NCI-H2107 treated with DMSO at 0.1 percent for 48 hours (cell line): ENCODE results near the gene CLPSL2.
"Not testable (repeated sequence)": the region's sequence is repeated elsewhere in the genome, so short reads cannot be mapped to it uniquely, and the experiment has no call there.

Source experiments
- DNase-seq: peaks from one replicate; lab custom pipeline; 2025; ENCODE audit not compliant: unreplicated experiment; lab: John Stamatoyannopoulos, UW

The CLPSL2 gene, protein sequence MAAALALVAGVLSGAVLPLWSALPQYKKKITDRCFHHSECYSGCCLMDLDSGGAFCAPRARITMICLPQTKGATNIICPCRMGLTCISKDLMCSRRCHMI

DNA sequence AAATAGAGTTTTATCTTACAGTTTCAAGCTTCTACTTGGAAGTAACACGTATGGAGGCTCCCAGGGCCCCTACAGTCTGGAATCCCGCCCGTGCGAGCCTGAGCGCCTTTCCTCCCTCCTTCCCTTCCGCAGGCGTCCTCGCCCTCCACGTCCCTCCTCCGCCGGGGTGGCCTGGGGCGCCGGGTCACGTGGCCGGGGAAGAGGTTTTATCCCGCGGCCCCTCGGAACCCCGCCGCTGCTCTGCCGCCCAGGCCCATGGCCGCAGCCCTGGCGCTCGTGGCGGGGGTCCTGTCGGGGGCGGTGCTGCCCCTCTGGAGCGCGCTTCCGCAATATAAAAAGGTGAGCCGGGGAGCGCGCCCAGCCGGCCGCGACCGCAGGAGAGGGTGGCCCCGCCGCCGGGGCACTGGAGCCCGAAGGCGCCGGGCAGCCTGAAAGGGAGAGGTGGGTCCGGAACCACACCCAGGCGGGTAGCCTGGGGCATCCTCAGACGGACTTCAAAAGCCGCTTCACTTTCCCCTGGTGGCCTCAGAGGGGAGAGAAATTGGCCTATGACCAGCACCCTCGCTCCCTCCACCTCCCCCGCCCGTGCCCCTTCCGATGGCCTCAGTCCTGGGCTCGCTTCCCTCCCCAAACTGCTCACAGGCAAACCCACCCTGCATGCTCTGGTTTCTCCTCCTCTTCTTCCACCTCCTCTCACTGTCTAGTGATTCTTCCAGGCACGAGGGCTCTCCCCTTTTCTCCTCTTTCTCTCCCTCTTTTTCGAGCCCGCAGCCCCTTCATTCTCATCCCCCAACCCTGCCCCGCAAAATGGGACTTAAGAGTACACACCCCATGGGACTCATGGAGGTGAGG, at the start of gene CLPSL2:
Gene CLPSL2 (plus strand): TSS at position 235 of the 852 bp plus-strand sequence. CDS start 21 bp downstream, at position 256.
- no peak for DNase-seq

DNA sequence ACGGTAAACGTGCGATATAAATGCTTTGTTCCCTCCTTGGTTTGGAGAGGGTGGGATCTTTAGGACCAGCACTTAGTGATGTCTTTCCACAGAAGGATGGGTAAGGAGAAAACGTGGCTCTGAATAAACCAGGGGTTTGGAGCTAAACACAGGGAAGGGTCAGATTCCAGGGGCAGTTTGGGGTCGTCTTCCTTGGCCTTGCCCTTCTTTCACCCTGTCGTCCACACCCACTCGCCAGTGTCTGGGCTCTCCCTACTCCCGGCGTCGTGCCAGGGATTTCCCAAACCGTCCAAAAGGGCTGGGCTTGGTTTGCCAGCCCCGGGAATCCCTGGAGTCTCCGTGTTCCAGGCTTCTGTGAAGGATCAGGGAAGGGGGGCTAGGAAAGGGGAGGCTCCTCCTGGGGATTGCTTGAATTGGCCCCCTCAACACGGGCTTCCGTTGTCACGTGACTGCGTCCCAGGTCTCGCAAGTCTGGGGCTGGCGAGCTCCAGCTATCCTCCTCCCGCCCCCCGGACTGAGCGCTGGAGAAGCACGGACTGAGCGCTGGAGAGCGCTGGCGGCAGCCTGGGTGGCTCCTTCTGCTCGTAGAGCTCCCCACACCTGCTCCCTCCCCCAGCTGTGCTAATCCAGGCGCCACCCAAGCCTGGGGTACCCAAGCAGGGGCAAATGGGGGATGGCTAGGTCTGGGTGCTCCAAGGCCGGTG, 49.0 kb upstream of the CLPSL2 start:
- DNase-seq = peak; percentile 47

DNA sequence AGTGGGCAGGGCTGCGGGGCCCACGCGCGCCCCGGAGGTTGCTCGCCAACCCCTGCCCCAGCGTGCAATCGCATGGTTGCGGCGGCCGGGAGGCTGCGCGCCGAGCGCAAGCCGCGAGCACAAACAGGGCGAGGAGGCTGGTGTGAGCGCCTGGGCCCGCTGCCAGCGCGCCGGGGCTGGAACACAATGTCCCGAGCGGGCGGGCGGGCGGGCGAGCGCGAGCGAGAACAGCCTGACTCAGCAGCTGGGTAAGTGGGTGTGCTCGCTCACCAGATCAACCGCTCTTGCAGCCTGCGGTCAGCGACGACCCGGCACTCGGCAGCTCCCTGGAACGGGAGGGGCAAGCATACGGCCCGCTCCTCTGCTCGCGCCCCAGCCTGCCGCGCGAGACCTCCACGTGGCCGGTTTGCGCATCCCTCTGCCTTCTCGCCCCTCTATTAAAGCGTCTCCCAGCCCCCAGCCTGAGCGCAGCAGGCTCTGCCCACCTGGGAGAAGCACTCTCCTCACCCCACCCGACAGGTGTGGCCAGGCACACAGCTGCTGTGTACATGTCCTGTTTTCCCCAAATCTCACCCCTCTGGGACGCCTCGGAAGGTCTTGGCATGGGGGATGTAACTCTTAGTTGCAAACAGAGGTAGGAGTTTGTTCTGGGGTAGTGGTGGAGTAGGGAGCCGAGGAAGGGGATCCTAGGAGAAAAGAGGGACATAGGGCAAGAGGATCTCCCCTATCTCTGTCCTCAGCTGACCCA, 48.3 kb upstream of the CLPSL2 start:
- DNase-seq = peak; percentile 52

DNA sequence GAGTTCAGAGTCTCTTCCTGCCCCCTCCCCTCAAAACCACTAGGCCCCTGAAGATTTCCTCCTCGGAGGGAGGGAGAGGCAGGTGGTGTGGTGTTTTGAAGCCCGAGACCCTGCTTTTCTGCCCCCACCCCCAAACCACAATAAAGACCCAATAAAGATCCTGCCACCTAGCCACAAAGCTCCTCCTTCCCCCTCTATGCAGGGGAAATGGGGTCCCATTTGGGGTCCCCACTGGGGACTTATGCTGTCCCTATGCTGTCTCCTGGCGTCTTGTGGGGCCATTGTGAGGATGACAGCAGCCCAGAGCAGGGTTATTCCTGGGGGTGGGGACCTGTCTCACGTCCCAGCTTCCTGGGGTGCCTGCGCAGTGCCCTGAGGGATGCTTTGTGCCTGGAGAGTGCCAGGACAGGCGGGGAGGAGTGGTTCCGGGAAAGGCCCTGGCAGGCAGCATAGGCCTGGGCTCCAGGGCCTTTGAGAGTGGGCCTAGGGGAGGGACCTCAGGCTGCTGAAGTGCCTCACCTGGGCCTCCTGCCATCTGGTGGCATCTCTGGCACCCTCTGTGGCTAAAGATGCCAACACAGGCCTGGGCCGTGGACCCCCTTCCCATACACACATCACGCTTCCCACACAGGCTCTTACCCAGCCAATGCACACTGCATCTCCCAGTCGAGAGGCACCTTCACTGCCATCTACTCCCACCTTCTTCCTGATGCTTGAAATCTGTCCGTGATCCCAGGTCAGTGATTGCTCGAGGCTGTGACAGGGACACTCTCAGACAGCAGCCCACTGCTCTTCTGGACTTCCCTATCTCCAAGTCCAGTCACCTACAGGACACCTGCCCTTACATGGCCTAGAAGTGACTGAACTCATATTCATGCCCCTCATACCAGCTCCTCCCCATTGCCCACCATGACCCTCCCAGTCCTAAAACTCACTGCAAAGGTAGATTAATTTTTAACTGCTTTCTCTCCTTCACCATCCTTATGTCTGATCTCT, 47.4 kb upstream of the CLPSL2 start:
- DNase-seq = peak; percentile 3

DNA sequence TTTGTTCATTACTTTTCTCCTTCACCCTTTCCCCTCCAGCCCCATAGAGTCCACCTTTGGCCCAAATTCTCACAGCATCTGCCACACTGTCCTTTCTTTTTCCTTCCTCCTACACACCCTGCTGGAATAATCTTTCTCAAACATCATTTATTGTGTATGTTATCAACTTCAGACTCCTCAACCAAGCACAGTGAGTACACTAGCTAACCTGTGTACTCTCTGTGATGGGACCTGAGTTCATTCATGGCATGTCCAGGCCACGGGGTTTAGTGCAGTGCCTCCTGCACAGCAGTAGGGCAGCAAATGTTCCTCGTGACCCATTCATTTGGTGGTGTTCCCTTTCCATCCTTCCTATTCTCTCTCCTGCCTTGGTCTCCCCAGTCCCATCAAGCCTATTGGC, 46.7 kb upstream of the CLPSL2 start:
- no peak for DNase-seq

DNA sequence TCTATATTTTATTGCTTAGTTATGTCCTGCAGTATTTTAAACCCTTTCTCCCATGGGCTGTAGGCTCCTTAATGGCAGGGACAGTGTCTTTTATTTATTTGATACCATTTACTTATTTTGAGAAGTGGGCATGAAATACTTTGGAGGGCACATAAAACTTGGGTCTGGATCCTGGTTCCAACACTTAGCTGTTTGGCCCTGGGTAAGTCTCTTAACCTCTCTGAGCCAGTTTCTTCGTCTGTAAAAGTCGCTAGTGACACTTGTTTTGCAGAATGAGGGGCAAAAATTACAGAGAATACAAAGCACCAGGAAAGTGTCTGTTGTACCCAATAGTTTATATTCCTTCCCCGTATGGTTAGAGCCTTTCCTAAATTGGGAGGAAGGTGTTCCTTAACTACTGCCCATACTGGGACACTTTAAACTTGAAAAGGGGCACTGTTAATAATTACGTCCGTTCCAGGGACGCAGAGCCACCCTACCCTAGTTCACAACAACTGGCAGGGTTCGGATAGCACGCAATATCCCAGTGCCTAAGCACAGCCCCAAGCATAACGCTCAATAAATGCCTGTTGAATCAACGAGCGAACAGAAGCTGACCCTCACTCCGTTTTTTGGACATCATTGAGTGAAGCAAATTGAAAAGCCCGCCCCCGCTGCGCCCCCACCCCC, 45.5 kb upstream of the CLPSL2 start:
- no peak for DNase-seq

DNA sequence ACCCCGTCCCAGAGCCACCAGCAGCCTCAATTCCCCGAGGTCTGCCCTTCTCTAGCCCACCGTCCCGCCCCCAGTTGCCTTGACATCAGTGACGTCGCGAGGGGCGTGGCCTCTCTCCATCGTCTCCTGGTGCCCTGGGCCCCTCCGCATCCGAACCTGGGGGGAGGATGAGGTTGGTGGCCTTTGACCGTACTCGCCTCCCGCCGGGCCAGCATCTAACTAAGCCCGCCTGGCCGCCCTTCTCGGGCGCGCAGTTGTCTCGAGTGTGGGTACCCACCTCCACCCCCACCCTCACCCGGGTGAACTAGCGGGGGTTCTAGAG, 45.0 kb upstream of the CLPSL2 start:
- peak; percentile 34 for DNase-seq

DNA sequence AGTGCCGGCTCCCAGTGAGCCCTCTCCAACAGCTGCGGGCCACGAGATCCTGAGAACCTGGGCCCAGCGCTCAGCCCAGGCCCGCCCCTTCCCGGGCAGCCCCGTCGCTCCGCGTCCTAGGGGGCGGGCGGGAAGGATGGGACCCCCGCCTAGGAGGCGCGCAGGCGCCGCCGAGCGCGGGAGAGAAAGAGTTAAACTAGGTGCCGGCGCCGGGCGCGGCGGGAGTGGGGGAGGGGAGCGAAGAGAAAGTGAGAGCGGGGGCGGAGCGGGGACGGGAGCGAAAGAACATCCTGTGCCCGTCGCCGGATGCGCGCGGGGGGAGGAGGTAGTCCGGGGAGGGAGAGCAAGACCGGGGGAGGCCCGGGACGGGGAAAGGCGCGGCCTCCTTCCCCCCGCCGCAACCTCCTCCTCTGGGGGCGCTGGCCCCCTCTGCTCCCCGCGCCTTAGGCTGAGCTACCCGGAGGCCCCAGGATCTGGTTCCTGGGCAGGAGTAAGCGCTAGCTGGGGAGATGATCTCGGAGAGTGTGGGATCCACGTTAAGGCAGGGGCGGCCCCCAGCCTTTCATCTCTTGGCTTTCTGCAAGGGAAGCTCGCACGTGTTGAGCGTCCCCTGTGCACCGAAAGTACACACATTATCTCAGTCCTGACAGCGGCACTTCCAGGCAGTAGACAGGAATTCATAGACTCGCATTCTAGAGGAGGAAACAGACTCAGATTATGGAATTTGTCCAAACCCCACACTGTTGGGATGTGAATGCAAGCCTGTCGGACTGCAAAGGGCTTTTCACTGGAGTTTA, 44.5 kb upstream of the CLPSL2 start:
- DNase-seq = peak; percentile 2

DNA sequence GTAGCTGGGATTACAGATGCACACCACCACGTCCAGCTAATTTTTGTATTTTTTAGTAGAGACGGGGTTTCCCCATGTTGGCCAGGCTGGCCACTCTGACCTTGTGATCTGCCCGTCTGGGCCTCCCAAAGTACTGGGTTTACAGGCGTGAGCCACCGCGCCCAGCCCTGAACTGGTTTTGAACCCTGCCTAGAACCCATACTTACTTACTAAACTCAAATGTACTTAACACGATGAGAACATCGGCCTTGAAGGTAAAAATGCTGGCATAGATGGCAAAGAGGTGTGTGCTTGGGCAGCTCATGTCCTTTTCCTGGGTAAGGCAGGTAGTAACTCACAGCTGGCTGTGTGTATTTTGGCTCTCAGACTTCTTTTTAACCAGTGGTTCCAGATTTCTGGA, 42.8 kb upstream of the CLPSL2 start:
- no peak for DNase-seq

DNA sequence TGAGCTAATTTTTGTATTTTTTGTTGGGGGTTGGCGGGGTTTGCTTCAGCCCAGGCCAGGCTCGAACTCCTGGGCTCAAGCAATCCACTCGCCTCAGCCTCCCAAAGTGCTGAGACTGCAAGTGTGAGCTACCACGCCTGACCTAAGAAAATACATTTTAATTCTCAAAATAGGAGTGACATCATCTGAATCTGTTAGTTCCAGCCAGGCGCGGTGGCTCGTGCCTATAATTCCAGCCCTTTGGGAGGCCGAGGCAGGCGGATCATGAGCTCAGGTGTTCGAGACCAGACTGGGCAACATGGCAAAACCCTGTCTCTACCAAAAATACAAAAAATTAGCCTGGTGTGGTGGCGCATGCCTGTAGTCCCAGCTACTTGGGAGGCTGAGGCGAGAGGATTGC, 42.1 kb upstream of the CLPSL2 start:
- not testable (repeated sequence) for DNase-seq

DNA sequence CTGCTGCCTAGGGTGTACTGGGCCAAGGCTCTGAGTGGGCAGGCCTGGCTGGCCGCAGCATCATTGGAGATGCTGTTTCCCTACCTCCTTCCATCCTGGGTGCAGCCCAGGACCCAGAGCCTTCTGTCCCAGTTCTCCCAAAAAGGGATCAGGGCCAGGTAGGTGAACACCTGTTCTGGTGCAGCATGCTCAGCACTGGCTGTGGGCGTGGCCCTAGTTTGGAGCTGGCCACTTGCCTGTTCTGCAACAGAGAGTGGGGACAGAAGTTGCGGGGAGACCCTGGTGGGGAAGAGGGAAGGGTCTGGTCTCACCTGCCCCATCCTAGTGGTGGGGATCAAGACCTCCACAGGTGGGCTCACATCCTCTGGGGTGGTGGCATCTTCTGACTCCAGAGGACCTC, 40.9 kb upstream of the CLPSL2 start:
- DNase-seq = no peak

DNA sequence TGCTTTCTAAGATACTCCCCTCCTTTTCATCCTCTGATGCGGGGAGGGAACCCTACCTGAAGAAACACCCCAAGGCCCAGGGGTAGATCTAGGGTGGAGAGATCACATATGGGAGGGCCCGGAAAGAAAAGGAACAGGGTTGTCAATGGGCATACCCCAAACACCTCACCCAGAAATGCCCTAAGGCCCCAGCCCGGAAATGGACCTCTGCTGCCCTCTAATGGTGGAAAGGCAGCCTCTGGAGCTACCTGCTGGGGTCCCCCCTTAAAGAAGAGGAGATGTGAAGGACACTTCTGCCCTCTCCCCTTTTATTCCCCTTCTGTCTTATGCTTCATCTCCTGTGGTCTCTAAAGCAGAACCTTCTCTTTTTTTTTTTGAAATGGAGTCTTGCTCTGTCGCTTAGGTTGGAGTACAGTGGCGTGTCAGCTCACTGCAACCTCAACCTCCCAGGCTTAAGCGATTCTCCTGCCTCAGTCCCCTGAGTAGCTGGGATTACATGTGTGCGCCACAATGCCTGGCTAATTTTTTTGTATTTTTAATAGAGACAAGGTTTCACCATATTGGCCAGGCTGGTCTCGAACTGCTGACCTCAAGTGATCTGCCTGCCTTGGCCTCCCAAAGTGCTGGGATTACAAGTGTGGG, 40.0 kb upstream of the CLPSL2 start:
- peak; percentile 12 for DNase-seq

DNA sequence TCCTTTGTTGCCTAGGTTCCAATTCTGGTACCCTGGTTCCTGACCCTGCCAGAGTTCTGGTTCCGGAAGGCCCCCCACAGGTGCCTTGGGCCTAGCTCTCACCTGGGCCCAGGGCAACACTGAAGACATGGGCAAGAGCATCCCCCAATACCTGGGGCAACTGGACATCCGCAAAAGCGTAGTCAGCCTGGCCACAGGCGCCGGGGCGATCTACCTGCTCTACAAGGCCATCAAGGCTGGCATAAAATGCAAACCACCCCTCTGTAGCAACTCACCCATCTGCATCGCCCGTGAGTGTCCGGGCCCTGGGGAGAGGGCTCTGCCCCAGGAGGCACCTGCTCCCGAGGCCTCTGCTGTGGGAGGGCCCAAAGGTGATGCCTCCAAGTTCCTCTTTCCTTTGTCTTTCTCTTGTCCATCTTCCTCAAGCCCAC, 39.4 kb upstream of the CLPSL2 start, which contains the start of gene ARMC12:
Gene ARMC12 (plus strand): TSS at position 51 of the 431 bp plus-strand sequence. CDS start 77 bp downstream, at position 128.
- no peak for DNase-seq

DNA sequence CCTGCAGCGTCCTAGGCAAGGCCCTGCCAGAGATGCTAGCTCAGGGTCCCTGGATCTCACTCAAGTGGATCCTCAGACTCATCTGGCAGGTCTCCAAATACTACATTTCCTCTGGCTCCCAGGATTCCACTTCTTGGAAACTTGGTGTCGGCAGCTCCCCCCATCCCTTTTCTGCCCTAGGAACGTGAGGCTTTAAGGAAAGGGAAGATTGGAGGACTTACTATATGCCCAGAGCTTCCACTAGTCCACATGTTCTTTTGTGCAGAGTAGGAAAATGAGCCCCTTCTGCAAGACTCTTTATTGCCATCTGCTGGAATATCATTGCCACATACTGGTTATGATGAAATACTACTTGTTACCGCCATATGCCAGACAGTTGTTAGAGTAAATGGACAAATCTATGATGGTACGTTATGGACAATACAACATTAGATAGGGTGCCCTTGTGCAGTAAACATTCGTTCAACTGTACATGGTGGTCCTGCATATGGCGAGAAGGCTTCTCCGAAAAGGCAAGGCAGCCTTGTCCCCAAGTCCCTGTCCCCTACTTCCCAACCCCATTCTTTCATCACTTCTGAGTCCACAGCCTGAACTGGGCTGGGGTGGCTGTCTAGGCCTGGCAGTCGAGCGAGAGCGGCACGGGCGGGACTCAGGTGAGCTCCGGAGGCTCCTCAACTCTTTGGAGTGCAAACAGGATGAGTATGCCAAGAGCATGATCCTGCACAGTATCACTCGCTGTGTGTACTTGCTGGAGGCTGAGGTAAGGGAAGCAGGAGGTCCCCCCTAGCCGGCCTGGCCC, 38.8 kb upstream of the CLPSL2 start:
- DNase-seq = peak; percentile 49

DNA sequence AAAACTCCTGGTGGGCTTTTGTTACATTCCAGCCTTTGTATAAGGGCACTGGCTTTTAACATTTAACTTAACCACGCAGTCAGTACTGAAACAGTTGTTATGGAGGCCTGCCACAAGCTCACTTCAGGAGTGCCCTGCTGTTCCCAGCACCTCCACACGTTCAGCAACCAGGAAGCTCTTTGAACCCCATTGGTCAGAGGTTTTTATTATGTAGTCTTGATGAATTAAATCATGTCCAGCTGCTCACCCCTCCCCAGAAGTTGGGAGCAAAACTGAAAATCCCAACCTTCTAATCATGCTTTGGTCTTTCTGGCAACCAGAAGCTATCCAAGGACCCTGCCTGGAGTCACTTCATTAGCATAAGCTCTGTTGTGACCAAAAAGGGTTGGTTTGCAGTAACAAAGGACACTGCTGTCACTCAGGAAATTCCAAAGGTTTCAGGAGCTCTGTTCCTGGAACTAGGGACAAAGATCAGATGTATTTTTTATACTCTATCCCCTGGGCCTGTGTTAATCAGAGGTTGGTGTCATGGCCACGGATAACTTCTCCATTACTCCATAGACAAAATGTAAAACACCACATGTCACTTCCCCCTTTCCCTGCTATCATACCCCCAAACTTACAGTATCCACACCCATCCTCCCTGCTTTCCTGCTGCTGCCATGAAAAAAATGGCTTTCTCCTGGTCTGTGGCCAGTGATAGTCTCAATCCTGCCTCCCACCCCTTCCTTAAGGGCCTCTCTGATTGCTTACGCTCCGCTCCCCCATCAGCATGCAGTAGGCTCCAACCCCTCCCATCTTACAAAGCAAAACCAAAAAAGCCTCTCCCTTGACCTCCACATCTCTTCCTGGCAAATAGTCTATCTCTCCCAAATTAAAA, 36.5 kb upstream of the CLPSL2 start:
- no peak for DNase-seq

DNA sequence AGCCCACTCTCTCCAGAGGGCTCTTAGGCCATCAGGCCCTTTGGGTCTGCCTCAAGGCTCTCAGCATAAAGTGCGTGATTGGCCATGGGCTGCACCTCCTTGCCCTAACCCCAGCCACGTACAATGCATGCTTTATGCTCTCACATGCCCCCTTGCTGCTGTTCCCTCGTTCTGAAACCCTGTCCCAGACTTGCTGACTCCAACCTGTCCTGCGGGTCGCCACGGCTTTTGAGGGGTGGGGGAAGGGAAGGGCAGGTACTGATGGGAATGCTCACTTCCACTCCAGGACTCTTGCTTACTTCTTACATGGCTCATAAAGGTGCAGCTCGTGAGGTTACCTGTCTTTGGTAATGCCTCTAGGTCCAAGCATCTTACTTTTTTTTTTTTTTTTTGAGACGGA, 33.6 kb upstream of the CLPSL2 start:
- DNase-seq = no peak

DNA sequence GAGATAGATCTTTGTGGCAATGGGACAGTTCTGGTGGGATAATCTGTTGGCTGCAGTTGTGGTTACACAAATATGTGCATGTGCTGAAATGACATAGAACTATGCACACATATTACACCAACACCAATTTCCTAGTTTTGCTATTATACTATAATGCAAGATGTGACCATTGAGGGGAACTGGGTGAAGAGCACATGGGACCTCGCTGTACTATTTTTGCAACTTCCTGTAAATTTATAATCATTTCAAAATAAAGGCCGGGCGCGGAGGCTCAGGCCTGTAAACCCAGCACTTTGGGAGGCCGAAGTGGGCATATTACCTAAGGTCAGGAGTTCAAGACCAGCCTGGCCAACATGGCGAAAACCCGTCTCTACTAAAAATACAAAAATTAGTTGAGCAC, 30.9 kb upstream of the CLPSL2 start:
- no peak for DNase-seq
